ENCODE results near the gene TAS2R16. TPM values are rescaled to one million over a fixed set of nuclear protein-coding genes. Genes with fewer than 3 reads are reported as not detected.

Gene TAS2R16
- total RNA-seq, 1 experiment from 2014 or later: not detected

- intact Hi-C loops (cut with micrococcal nuclease; ENCODE audit: unreplicated experiment): no loop called here
- no peaks in the 10 kb centered on the region for H3K36me3 ChIP-seq (ENCODE audit: control insufficient read depth, insufficient read depth, low read length)
- ChIA-PET CTCF (no interaction called here), POLR2A (no interaction called here)
- no peak overlapping the region for H3K4me3 ChIP-seq (ENCODE audit: low read depth in 2 of 2, low read length in 2 of 2)
- no peaks in the 10 kb centered on the region for H3K9me3 ChIP-seq (ENCODE audit: control insufficient read depth, insufficient read depth, low read depth, low read length)
- in situ Hi-C loops (cut with HindIII; ENCODE audit: low pct_unique_long_range_greater_than_20kb, low sequenced_read_pairs): no loop called here
- ATAC-seq (no peak), DNase-seq (ENCODE audit: low read depth, low spot score) (no peak)
- no peaks in the 10 kb centered on the region for H3K27me3 ChIP-seq (ENCODE audit: control insufficient read depth, insufficient read depth, low read length)
- BruUV-seq (replicated peaks): no TSS peak
- TF ChIP-seq REST (IDR thresholded peaks at IDR 0.05; ENCODE audit: insufficient read depth in 1 of 2, low read depth in 2 of 2, low read length in 1 of 2) (no peak), POLR2AphosphoS5 (IDR thresholded peaks at IDR 0.05; ENCODE audit: low read depth, low read length) (no peak), TCF7L2 (IDR thresholded peaks at IDR 0.05; ENCODE audit: low read depth, low read length) (no peak), CTCF (IDR thresholded peaks at IDR 0.05) (no peak), SIN3A (IDR thresholded peaks at IDR 0.05; ENCODE audit: borderline replicate concordance, insufficient read depth, low read depth, low read length) (no peak)
- no peaks in the 10 kb centered on the region for H3K4me1 ChIP-seq (ENCODE audit: control insufficient read depth, insufficient read depth, low read length)
- no peak overlapping the region for H3K27ac ChIP-seq (ENCODE audit: low read length)
Observed at GRCh38 chr7:122974229-122974628, 21.3 kb downstream of the TAS2R16 start.

GRCh38 chr7:122972056-122972455 is 23.4 kb downstream of the TAS2R16 start:
- intact Hi-C loops (cut with micrococcal nuclease; ENCODE audit: unreplicated experiment) (no loop called here), in situ Hi-C loops (cut with HindIII; ENCODE audit: low pct_unique_long_range_greater_than_20kb, low sequenced_read_pairs) (no loop called here)
- Histone ChIP-seq H3K27me3 (ENCODE audit: control insufficient read depth, insufficient read depth, low read length) (no peaks in the 10 kb centered on the region), H3K36me3 (ENCODE audit: control insufficient read depth, insufficient read depth, low read length) (no peaks in the 10 kb centered on the region), H3K4me1 (ENCODE audit: control insufficient read depth, insufficient read depth, low read length) (no peaks in the 10 kb centered on the region), H3K9me3 (ENCODE audit: control insufficient read depth, insufficient read depth, low read depth, low read length) (no peaks in the 10 kb centered on the region), H3K27ac (ENCODE audit: low read length) (no peak overlapping the region), H3K4me3 (ENCODE audit: low read depth in 2 of 2, low read length in 2 of 2) (no peak overlapping the region)
- no TSS peak for BruUV-seq (replicated peaks)
- no peak for ATAC-seq
- DNase-seq (ENCODE audit: low read depth, low spot score): no peak
- POLR2A ChIA-PET: no interaction called here
- TF ChIP-seq POLR2AphosphoS5 (IDR thresholded peaks at IDR 0.05; ENCODE audit: low read depth, low read length) (no peak), SIN3A (IDR thresholded peaks at IDR 0.05; ENCODE audit: borderline replicate concordance, insufficient read depth, low read depth, low read length) (no peak), REST (IDR thresholded peaks at IDR 0.05; ENCODE audit: insufficient read depth in 1 of 2, low read depth in 2 of 2, low read length in 1 of 2) (no peak), TCF7L2 (IDR thresholded peaks at IDR 0.05; ENCODE audit: low read depth, low read length) (no peak), CTCF (IDR thresholded peaks at IDR 0.05) (no peak)
- CTCF ChIA-PET: no interaction called here
